Endodermal cell (in vitro differentiated cells): ENCODE measurements around the gene TAF12. TPM values are rescaled to one million over a fixed set of nuclear protein-coding genes. Genes with fewer than 3 reads are reported as not detected.

Experiments used
- DNase-seq: peaks from one replicate; pipeline ENCODE4 v3.0.0-alpha.2; 2017
- H3K27ac ChIP-seq: 2 replicates; pipeline ENCODE4 v1.5.1; 2013; ENCODE audit warnings: mild to moderate bottlenecking, low read depth, low read length, moderate library complexity
- H3K27me3 ChIP-seq: 2 replicates; pipeline ENCODE4 v1.6.1; 2013; ENCODE audit warnings: mild to moderate bottlenecking, low read length, moderate library complexity; ENCODE audit not compliant: insufficient read depth, control insufficient read depth, poor library complexity, severe bottlenecking
- H3K36me3 ChIP-seq: 2 replicates; pipeline ENCODE4 v1.7.0; 2013; ENCODE audit warnings: mild to moderate bottlenecking, low read length, moderate library complexity; ENCODE audit not compliant: control insufficient read depth, insufficient read depth
- H3K4me1 ChIP-seq: one replicate; pipeline ENCODE4 v1.7.0; 2013; ENCODE audit warnings: low read length; ENCODE audit not compliant: control insufficient read depth, insufficient read depth
- H3K4me3 ChIP-seq: 2 replicates; pipeline ENCODE4 v1.5.1; 2013; ENCODE audit warnings: mild to moderate bottlenecking, low read length, moderate library complexity
- H3K9ac ChIP-seq: 2 replicates; pipeline ENCODE4 v1.6.1; 2013; ENCODE audit warnings: mild to moderate bottlenecking, low read length, moderate library complexity; ENCODE audit not compliant: poor library complexity, severe bottlenecking; ENCODE audit errors: extremely low read depth
- H3K9me3 ChIP-seq: 2 replicates; pipeline ENCODE4 v1.6.1; 2013; ENCODE audit warnings: mild to moderate bottlenecking, low read length, moderate library complexity; ENCODE audit not compliant: control insufficient read depth
- H3K27ac Mint-ChIP-seq: 2 replicates; pipeline ENCODE4 v1.8.0; 2020; ENCODE audit warnings: mixed read lengths
- H3K27me3 Mint-ChIP-seq: 2 replicates; pipeline ENCODE4 v1.8.0; 2021; ENCODE audit warnings: mild to moderate bottlenecking, mixed read lengths; ENCODE audit not compliant: insufficient read depth
- H3K36me3 Mint-ChIP-seq: 2 replicates; pipeline ENCODE4 v1.8.0; 2020; ENCODE audit warnings: low read depth, mixed read lengths
- H3K4me1 Mint-ChIP-seq: 2 replicates; pipeline ENCODE4 v1.8.0; 2020; ENCODE audit warnings: mixed read lengths
- H3K4me3 Mint-ChIP-seq: 2 replicates; pipeline ENCODE4 v1.8.0; 2020; ENCODE audit warnings: mild to moderate bottlenecking, moderate library complexity, mixed read lengths
- H3K9me3 Mint-ChIP-seq: 2 replicates; pipeline ENCODE4 v1.8.0; 2020; ENCODE audit warnings: mild to moderate bottlenecking, mixed read lengths
- CTCF ChIP-seq: fragments of 200-600 bp; sonication (generic); conservative IDR thresholded peaks from 2 replicates; pipeline ENCODE4 v1.5.0; 2021; ENCODE audit warnings: antibody characterized with exemption, mild to moderate bottlenecking
- WGBS, 2 experiments: methylation state at CpG; one replicate each; pipeline versions ENCODE4 v1.1.5 to v1.1.7; 2013; ENCODE audit warnings: missing lambda C conversion rate in 2 of 2, mixed read lengths in 1 of 2; ENCODE audit not compliant: insufficient coverage in 1 of 2, insufficient read length in 1 of 2; 5-methylcytosine and 5-hydroxymethylcytosine counted together
- total RNA-seq, 2 donors: library from RNA; stranded (reverse); fragmentation: NEBNext Ultra II Directional in 1 of 2; extraction: Animal tissue kit (Norgen Biotek cat#: 25700) in 1 of 2; gene quantifications; 2 replicates in 1 of 2; 3 replicates in 1 of 2; pipeline ENCODE4 v1.2.1, GENCODE V29; 2021

The TAF12 gene
- total RNA-seq, 2 donors from 2014 or later: 29.3 to 39.5 TPM

- Histone ChIP-seq H3K4me3 (no peak overlapping the region), H3K9me3 (no peaks in the 10 kb centered on the region), H3K36me3 (peaks cover 74% of the 10 kb centered on the region), H3K27me3 (no peaks in the 10 kb centered on the region), H3K4me1 (no peaks in the 10 kb centered on the region), H3K27ac (no peak overlapping the region), H3K9ac (no peak overlapping the region)
- H3K27me3 Mint-ChIP-seq: no peaks in the 10 kb centered on the region
- TF ChIP-seq CTCF: no peak
- peaks cover 76% of the 10 kb centered on the region for H3K36me3 Mint-ChIP-seq
- peaks cover 1% of the 10 kb centered on the region for H3K9me3 Mint-ChIP-seq
- DNase-seq: no peak
- H3K4me3 Mint-ChIP-seq: no peak overlapping the region
- H3K27ac Mint-ChIP-seq: no peak overlapping the region
- H3K4me1 Mint-ChIP-seq: peaks cover 9% of the 10 kb centered on the region
Observed at GRCh38 chr1:28564310-28564709, 78.6 kb downstream of the TAF12 start.

- DNase-seq: no peak
- Histone ChIP-seq H3K27ac (no peak overlapping the region), H3K9ac (no peak overlapping the region), H3K36me3 (peaks cover 55% of the 10 kb centered on the region), H3K4me3 (no peak overlapping the region), H3K27me3 (no peaks in the 10 kb centered on the region), H3K4me1 (no peaks in the 10 kb centered on the region), H3K9me3 (no peaks in the 10 kb centered on the region)
- Mint-ChIP-seq H3K36me3 (peaks cover 70% of the 10 kb centered on the region), H3K27ac (peak overlapping the region; percentile 48), H3K9me3 (peaks cover 1% of the 10 kb centered on the region), H3K4me1 (peaks cover 9% of the 10 kb centered on the region), H3K4me3 (no peak overlapping the region), H3K27me3 (no peaks in the 10 kb centered on the region)
- 83 to 97% methylated on average over 1 to 3 of the region's 3 CpGs for WGBS, 2 experiments
- TF ChIP-seq CTCF: no peak
Observed at GRCh38 chr1:28560886-28561285, 82.0 kb downstream of the TAF12 start.

Other genes starting within 250 kb of the TAF12 start
- gene RCC1, start 137.0 kb downstream of the TAF12 start, total RNA-seq: 10 to 100 TPM; 55.4 to 65.3 TPM
- gene TRNAU1AP, start 90.0 kb downstream of the TAF12 start, total RNA-seq: 10 to 100 TPM; 49.6 to 53.7 TPM
- gene RAB42, start 50.8 kb downstream of the TAF12 start, total RNA-seq: 1 to 10 TPM; 2.1 to 3.0 TPM
- not detected for gene RNU11, start 5.5 kb upstream of the TAF12 start, total RNA-seq
- 10 to 100 TPM; 24.6 to 29.2 TPM for gene GMEB1, start 25.7 kb upstream of the TAF12 start, total RNA-seq
- 100 to 1,000 TPM; 113 to 116 TPM for gene YTHDF2, start 93.9 kb upstream of the TAF12 start, total RNA-seq
- under 1 TPM; 0.55 to 0.75 TPM for gene OPRD1, start 169.1 kb upstream of the TAF12 start, total RNA-seq